GM12872 (cell line): ENCODE measurements around the gene TM9SF4.

Experiments used
- CTCF ChIP-seq: IDR thresholded peaks from 3 replicates; pipeline ENCODE4 v1.5.1; 2011; ENCODE audit warnings: low read depth, mild to moderate bottlenecking, low read length, moderate library complexity; ENCODE audit not compliant: insufficient read depth

The TM9SF4 gene

GRCh38 chr20:32190616-32191415 lies 81.3 kb downstream of the TM9SF4 start:
- TF ChIP-seq CTCF, result no peak

- TF ChIP-seq CTCF, result no peak
These were observed 81.9 kb downstream of the TM9SF4 start for GRCh38 chr20:32191422-32191821.

- TF ChIP-seq CTCF, result no peak
These were observed 82.4 kb downstream of the TM9SF4 start for GRCh38 chr20:32191873-32192272.

- TF ChIP-seq CTCF, result no peak
These were observed 83.2 kb downstream of the TM9SF4 start for GRCh38 chr20:32192698-32193097.

- TF ChIP-seq CTCF, result no peak
These were observed 84.5 kb downstream of the TM9SF4 start for GRCh38 chr20:32193996-32194395.

GRCh38 chr20:32195581-32195980 lies 86.1 kb downstream of the TM9SF4 start:
- TF ChIP-seq CTCF, result no peak

- TF ChIP-seq CTCF, result no peak
These were observed 89.5 kb downstream of the TM9SF4 start for GRCh38 chr20:32199006-32199405.
